ENCODE measurements around the gene OR6B2. TPM values are rescaled to one million over a fixed set of nuclear protein-coding genes. Genes with fewer than 3 reads are reported as not detected.

The OR6B2 gene
- total RNA-seq, 1 donor: not detected

DNA sequence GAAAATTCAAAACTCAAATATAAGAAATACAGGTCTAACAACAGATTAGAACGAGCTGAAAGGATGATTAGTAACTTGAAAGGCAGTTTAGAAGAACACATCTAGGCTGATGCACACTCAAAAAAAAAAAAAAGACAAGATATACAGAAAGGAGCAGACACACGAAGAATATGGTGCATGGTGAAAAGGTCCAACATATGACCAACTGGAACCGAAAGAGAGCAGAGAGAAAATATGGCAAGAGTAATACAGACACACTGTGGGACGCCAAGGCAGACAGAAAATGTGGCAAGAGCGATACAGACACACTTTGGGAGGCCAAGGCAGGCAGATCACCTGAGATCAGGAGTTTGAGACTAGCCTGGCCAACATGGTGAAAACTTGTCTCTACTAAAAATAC lies 44.9 kb downstream of the OR6B2 start:
- no peak for TF ChIP-seq CTCF (IDR thresholded peaks at IDR 0.05; ENCODE audit: insufficient read depth, low read length)
- no peak for DNase-seq (ENCODE audit: low read depth)
- H3K4me3 ChIP-seq (ENCODE audit: low read depth, low read length): no peak overlapping the region

GRCh38 chr2:239984421-239985194 lies 45.6 kb downstream of the OR6B2 start:
- no peak for TF ChIP-seq CTCF (IDR thresholded peaks at IDR 0.05; ENCODE audit: insufficient read depth, low read length)
- H3K4me3 ChIP-seq (ENCODE audit: low read depth, low read length): no peak overlapping the region
- no peak for DNase-seq (ENCODE audit: low read depth)

DNA sequence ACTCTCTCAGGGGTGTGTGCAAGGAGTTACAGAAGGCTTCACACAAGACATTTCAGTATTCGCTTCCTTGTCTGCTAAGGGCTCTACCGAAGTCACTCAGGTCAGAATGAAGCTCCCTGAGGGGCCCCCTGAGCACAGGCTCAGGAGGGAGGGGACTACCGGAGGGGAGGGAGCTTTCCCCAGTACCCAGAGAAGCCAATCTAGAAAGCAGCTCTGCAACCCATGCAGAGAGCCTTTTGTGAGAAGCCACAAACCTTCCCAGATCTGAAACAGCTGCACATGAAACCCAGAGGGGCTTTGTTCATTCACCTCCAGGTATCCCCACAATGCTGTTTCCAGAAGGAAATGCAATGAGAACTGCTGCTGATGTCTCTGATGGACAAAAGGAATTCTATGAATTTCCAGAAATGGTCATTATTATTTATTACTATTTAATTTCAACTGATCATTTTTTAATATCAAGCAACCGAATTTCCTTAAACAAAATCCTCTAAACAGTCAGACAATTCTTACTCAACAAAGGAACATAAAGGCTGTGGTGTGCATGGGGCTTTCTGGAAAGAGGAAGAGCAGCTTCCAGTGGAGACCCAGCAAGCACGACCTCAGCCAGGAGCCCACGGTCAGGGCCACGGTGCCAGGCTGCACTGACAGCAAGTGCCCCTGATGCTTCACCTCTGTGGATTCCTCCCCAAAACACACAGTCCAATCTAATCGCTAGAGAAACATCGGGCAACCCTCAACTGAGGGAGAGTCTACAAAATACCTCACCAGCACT lies 47.0 kb downstream of the OR6B2 start:
- no peak for TF ChIP-seq CTCF (IDR thresholded peaks at IDR 0.05; ENCODE audit: insufficient read depth, low read length)
- H3K4me3 ChIP-seq (ENCODE audit: low read depth, low read length): no peak overlapping the region
- no peak for DNase-seq (ENCODE audit: low read depth)

Other genes starting within 250 kb of the OR6B2 start
- gene NDUFA10, start 5.1 kb downstream of the OR6B2 start, total RNA-seq (ENCODE audit: low replicate concordance): 59.7 and 73.6 TPM in 2 replicates
- not detected in 2 replicates for gene OR6B3, start 23.1 kb upstream of the OR6B2 start, total RNA-seq (ENCODE audit: low replicate concordance)
- 37.6 and 73.0 TPM in 2 replicates for gene COPS9, start 105.9 kb upstream of the OR6B2 start, total RNA-seq (ENCODE audit: low replicate concordance)
- gene OTOS, start 110.2 kb upstream of the OR6B2 start, total RNA-seq (ENCODE audit: low replicate concordance): not detected in 2 replicates

All from fibroblast of the aortic adventitia (primary cell).